Prostate gland (tissue), 2 donors: ENCODE results near the gene SMARCA4.

Source experiments
- POLR2AphosphoS5 ChIP-seq: sonication (generic); formaldehyde crosslinking; IDR thresholded peaks from one replicate; pipeline ENCODE4 v1.6.1; 2017; ENCODE audit warnings: antibody characterized with exemption
- TF ChIP-seq, protein P1 (sequence below), 4 experiments: fragments of 200-600 bp in 2 of 4; fragments of 450-650 bp in 2 of 4; sonication (generic) in 2 of 4; IDR thresholded peaks; 1 replicate in 3 of 4; 2 replicates in 1 of 4; pipeline ENCODE4 v1.5.1; 2016 to 2019; ENCODE audit warnings: antibody characterized with exemption in 4 of 4, mild to moderate bottlenecking in 2 of 4, moderate library complexity in 2 of 4

GRCh38 chr19:11013771-11014170, 52.9 kb downstream of the SMARCA4 start:
- TF ChIP-seq, protein P1, sequence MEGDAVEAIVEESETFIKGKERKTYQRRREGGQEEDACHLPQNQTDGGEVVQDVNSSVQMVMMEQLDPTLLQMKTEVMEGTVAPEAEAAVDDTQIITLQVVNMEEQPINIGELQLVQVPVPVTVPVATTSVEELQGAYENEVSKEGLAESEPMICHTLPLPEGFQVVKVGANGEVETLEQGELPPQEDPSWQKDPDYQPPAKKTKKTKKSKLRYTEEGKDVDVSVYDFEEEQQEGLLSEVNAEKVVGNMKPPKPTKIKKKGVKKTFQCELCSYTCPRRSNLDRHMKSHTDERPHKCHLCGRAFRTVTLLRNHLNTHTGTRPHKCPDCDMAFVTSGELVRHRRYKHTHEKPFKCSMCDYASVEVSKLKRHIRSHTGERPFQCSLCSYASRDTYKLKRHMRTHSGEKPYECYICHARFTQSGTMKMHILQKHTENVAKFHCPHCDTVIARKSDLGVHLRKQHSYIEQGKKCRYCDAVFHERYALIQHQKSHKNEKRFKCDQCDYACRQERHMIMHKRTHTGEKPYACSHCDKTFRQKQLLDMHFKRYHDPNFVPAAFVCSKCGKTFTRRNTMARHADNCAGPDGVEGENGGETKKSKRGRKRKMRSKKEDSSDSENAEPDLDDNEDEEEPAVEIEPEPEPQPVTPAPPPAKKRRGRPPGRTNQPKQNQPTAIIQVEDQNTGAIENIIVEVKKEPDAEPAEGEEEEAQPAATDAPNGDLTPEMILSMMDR (IDR thresholded peaks at IDR 0.05): no peak
- no peak for TF ChIP-seq POLR2AphosphoS5
